GM12891 (cell line): ENCODE results near the gene GRID2IP.

Experiments used
- DNase-seq: peaks from one replicate; pipeline ENCODE4 v3.0.0; 2011; ENCODE audit warnings: low spot score; ENCODE audit not compliant: insufficient read length
- FAIRE-seq: peaks from 2 replicates; lab custom pipeline; 2011; peaks lifted over from hg19 to GRCh38; lab: Jason Lieb, UNC
- PAX5 ChIP-seq: IDR thresholded peaks from 2 replicates; pipeline ENCODE4 v1.6.1; 2011; ENCODE audit warnings: low read length, moderate library complexity, mild to moderate bottlenecking; ENCODE audit not compliant: insufficient read depth, severe bottlenecking
- POLR2A ChIP-seq: IDR thresholded peaks from 2 replicates; pipeline ENCODE4 v1.6.1; 2011; ENCODE audit warnings: low read depth, low read length, control low read depth
- POLR2AphosphoS5 ChIP-seq: IDR thresholded peaks from 2 replicates; pipeline ENCODE4 v1.6.1; 2011; ENCODE audit warnings: low read depth, low read length, control low read depth
- POU2F2 ChIP-seq: IDR thresholded peaks from 2 replicates; pipeline ENCODE4 v1.6.1; 2011; ENCODE audit warnings: low read depth, mild to moderate bottlenecking, control low read depth, low read length, moderate library complexity
- SPI1 ChIP-seq: IDR thresholded peaks from 2 replicates; pipeline ENCODE4 v1.6.1; 2011; ENCODE audit warnings: low read depth, low read length, control low read depth
- TAF1 ChIP-seq: IDR thresholded peaks from 2 replicates; pipeline ENCODE4 v1.6.1; 2011; ENCODE audit warnings: low read depth, low read length, control low read depth

The GRID2IP gene

GRCh38 chr7:6502886-6503285, 48.4 kb downstream of the GRID2IP start:
- TF ChIP-seq TAF1 (no peak), POLR2AphosphoS5 (no peak), POU2F2 (no peak), PAX5 (no peak), POLR2A (no peak), SPI1 (no peak)
- DNase-seq = no peak
- FAIRE-seq = no peak

- TF ChIP-seq POLR2AphosphoS5 (no peak), PAX5 (no peak), TAF1 (no peak), SPI1 (no peak), POLR2A (no peak), POU2F2 (no peak)
- no peak for DNase-seq
- FAIRE-seq = no peak
Measured at GRCh38 chr7:6501586-6502564, 49.4 kb downstream of the GRID2IP start.

- no peak for TF ChIP-seq TAF1
- no peak for TF ChIP-seq POLR2A
- no peak for TF ChIP-seq PAX5
- no peak for TF ChIP-seq POLR2AphosphoS5
- TF ChIP-seq SPI1 = no peak
- TF ChIP-seq POU2F2 = no peak
- no peak for FAIRE-seq
- no peak for DNase-seq
Measured at GRCh38 chr7:6500691-6501090, 50.6 kb downstream of the GRID2IP start.

- FAIRE-seq = no peak
- TF ChIP-seq PAX5 (no peak), POLR2A (no peak), SPI1 (no peak), POLR2AphosphoS5 (no peak)
- no peak for DNase-seq
Measured at GRCh38 chr7:6497994-6498393, 53.3 kb downstream of the GRID2IP start.

- FAIRE-seq (no peak), DNase-seq (no peak)
- TF ChIP-seq POLR2AphosphoS5 (no peak), SPI1 (no peak), PAX5 (no peak), TAF1 (no peak), POU2F2 (no peak), POLR2A (no peak)
Measured at GRCh38 chr7:6497637-6497905, 53.7 kb downstream of the GRID2IP start.

- FAIRE-seq (no peak), DNase-seq (no peak)
- TF ChIP-seq POLR2AphosphoS5 (no peak), TAF1 (no peak), POLR2A (no peak), PAX5 (no peak), SPI1 (no peak), POU2F2 (no peak)
Measured at GRCh38 chr7:6496842-6497636, 54.2 kb downstream of the GRID2IP start.

GRCh38 chr7:6495597-6496262, 55.5 kb downstream of the GRID2IP start:
- FAIRE-seq (no peak), DNase-seq (no peak)
- TF ChIP-seq POLR2A = no peak
- TF ChIP-seq TAF1 = no peak
- no peak for TF ChIP-seq PAX5
- no peak for TF ChIP-seq SPI1
- TF ChIP-seq POLR2AphosphoS5 = no peak
- no peak for TF ChIP-seq POU2F2

- DNase-seq = no peak
- TF ChIP-seq POLR2AphosphoS5 (no peak), TAF1 (no peak), POLR2A (no peak)
- FAIRE-seq = no peak
Measured at GRCh38 chr7:6494365-6494764, 56.9 kb downstream of the GRID2IP start.

GRCh38 chr7:6491194-6491593, 60.1 kb downstream of the GRID2IP start:
- no peak for TF ChIP-seq SPI1
- TF ChIP-seq POU2F2 = no peak
- no peak for TF ChIP-seq PAX5
- TF ChIP-seq TAF1 = no peak
- no peak for TF ChIP-seq POLR2A
- no peak for TF ChIP-seq POLR2AphosphoS5
- FAIRE-seq (no peak), DNase-seq (no peak)
